ENCODE measurements around the gene ZNF136. TPM values are rescaled to one million over a fixed set of nuclear protein-coding genes. Genes with fewer than 3 reads are reported as not detected.

The ZNF136 gene
- total and polyA plus RNA-seq, 2 of the 13 experiments (the other 11 are each of a cell fraction or from before 2014, with no cell fraction given) = 2.5 to 10.2 TPM

DNA sequence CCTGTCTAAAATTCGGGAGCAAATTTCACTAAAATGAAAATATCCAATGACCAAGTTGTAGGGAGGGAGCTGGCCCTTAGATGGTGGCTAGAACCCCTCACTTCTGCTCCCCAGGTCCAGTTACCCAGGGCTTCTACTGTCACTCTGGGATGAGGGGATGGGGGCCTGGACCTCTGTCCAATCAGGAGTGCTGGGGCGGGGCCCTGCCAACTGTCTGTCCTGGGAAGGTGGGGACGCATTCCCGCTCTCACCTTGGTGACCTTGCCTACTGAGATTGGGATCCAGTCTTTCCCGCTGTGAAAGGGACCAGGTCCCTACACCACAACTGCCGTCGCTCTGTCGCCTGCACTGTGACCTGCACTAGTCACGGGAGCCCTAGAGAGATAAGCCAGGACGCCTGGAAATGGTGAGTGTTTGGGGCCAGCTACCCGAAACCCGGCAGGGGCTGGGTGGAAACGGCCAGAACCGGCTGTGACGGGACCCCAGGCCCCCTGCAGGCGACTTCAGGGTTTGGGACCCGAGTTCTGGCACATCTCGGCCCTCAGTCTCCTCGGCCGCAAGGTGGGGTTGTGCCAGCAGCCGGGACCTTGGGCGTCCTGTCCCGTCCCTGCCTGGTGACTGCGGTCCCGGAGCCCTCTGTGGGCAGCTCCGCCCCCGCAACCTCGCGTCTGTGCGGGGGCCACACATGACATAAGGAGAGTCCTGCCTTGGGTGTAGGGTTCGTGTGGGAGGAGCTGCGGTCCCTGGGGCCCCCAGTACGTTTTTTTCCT lies 45.5 kb upstream of the ZNF136 start (continued):
- TF ChIP-seq, protein P1, sequence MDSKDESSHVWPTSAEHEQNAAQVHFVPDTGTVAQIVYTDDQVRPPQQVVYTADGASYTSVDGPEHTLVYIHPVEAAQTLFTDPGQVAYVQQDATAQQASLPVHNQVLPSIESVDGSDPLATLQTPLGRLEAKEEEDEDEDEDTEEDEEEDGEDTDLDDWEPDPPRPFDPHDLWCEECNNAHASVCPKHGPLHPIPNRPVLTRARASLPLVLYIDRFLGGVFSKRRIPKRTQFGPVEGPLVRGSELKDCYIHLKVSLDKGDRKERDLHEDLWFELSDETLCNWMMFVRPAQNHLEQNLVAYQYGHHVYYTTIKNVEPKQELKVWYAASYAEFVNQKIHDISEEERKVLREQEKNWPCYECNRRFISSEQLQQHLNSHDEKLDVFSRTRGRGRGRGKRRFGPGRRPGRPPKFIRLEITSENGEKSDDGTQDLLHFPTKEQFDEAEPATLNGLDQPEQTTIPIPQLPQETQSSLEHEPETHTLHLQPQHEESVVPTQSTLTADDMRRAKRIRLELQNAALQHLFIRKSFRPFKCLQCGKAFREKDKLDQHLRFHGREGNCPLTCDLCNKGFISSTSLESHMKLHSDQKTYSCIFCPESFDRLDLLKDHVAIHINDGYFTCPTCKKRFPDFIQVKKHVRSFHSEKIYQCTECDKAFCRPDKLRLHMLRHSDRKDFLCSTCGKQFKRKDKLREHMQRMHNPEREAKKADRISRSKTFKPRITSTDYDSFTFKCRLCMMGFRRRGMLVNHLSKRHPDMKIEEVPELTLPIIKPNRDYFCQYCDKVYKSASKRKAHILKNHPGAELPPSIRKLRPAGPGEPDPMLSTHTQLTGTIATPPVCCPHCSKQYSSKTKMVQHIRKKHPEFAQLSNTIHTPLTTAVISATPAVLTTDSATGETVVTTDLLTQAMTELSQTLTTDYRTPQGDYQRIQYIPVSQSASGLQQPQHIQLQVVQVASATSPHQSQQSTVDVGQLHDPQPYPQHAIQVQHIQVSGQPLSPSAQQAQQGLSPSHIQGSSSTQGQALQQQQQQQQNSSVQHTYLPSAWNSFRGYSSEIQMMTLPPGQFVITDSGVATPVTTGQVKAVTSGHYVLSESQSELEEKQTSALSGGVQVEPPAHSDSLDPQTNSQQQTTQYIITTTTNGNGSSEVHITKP (CRISPR knock-in tag; IDR thresholded peaks at IDR 0.05; ENCODE audit: low read depth) = no peak
- TF ChIP-seq ARNTL (CRISPR knock-in tag; IDR thresholded peaks at IDR 0.05) = no peak
- TF ChIP-seq ZBTB7A (CRISPR knock-in tag; IDR thresholded peaks at IDR 0.05) = no peak
- TF ChIP-seq, protein P2, sequence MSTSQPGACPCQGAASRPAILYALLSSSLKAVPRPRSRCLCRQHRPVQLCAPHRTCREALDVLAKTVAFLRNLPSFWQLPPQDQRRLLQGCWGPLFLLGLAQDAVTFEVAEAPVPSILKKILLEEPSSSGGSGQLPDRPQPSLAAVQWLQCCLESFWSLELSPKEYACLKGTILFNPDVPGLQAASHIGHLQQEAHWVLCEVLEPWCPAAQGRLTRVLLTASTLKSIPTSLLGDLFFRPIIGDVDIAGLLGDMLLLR (CRISPR knock-in tag; IDR thresholded peaks at IDR 0.05) = no peak
- TF ChIP-seq, protein P3, sequence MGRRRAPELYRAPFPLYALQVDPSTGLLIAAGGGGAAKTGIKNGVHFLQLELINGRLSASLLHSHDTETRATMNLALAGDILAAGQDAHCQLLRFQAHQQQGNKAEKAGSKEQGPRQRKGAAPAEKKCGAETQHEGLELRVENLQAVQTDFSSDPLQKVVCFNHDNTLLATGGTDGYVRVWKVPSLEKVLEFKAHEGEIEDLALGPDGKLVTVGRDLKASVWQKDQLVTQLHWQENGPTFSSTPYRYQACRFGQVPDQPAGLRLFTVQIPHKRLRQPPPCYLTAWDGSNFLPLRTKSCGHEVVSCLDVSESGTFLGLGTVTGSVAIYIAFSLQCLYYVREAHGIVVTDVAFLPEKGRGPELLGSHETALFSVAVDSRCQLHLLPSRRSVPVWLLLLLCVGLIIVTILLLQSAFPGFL (CRISPR knock-in tag; IDR thresholded peaks at IDR 0.05) = no peak
- TF ChIP-seq, protein P4, sequence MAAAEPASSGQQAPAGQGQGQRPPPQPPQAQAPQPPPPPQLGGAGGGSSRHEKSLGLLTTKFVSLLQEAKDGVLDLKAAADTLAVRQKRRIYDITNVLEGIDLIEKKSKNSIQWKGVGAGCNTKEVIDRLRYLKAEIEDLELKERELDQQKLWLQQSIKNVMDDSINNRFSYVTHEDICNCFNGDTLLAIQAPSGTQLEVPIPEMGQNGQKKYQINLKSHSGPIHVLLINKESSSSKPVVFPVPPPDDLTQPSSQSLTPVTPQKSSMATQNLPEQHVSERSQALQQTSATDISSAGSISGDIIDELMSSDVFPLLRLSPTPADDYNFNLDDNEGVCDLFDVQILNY (CRISPR knock-in tag; conservative IDR thresholded peaks at IDR 0.05) = no peak
- TF ChIP-seq NFYB (CRISPR knock-in tag; IDR thresholded peaks at IDR 0.05) = peak; percentile 46; the same call in 1 of the 2 replicates
- TF ChIP-seq KLF16 (CRISPR knock-in tag; IDR thresholded peaks at IDR 0.05) = no peak
- TF ChIP-seq HOXA7 (CRISPR knock-in tag; IDR thresholded peaks at IDR 0.05) = no peak
- TF ChIP-seq NR2F6 (IDR thresholded peaks at IDR 0.05) = peak; percentile 14; the same call in 1 of the 2 replicates
- TF ChIP-seq NR2F6 (CRISPR knock-in tag; IDR thresholded peaks at IDR 0.05) = no peak
- TF ChIP-seq SOX13 (IDR thresholded peaks at IDR 0.05) = no peak
- no peak for TF ChIP-seq SOX13 (CRISPR knock-in tag; conservative IDR thresholded peaks at IDR 0.05 in 1 of 2, IDR thresholded peaks at IDR 0.05 in 1 of 2)
- no peak for TF ChIP-seq ZBTB21 (CRISPR knock-in tag; IDR thresholded peaks at IDR 0.05)
- TF ChIP-seq, protein P5, sequence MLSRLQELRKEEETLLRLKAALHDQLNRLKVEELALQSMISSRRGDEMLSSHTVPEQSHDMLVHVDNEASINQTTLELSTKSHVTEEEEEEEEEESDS (CRISPR knock-in tag; IDR thresholded peaks at IDR 0.05; ENCODE audit: borderline replicate concordance) = no peak
- no peak for TF ChIP-seq GABPA (IDR thresholded peaks at IDR 0.05; ENCODE audit: low read depth, low read length)
- no peak for TF ChIP-seq GABPA (CRISPR knock-in tag; IDR thresholded peaks at IDR 0.05; ENCODE audit: low read depth)
- TF ChIP-seq ZNF44 (CRISPR knock-in tag; IDR thresholded peaks at IDR 0.05) = no peak
- no peak for TF ChIP-seq JARID2 (CRISPR knock-in tag; IDR thresholded peaks at IDR 0.05; ENCODE audit: insufficient replicate concordance)
- TF ChIP-seq, protein P6, sequence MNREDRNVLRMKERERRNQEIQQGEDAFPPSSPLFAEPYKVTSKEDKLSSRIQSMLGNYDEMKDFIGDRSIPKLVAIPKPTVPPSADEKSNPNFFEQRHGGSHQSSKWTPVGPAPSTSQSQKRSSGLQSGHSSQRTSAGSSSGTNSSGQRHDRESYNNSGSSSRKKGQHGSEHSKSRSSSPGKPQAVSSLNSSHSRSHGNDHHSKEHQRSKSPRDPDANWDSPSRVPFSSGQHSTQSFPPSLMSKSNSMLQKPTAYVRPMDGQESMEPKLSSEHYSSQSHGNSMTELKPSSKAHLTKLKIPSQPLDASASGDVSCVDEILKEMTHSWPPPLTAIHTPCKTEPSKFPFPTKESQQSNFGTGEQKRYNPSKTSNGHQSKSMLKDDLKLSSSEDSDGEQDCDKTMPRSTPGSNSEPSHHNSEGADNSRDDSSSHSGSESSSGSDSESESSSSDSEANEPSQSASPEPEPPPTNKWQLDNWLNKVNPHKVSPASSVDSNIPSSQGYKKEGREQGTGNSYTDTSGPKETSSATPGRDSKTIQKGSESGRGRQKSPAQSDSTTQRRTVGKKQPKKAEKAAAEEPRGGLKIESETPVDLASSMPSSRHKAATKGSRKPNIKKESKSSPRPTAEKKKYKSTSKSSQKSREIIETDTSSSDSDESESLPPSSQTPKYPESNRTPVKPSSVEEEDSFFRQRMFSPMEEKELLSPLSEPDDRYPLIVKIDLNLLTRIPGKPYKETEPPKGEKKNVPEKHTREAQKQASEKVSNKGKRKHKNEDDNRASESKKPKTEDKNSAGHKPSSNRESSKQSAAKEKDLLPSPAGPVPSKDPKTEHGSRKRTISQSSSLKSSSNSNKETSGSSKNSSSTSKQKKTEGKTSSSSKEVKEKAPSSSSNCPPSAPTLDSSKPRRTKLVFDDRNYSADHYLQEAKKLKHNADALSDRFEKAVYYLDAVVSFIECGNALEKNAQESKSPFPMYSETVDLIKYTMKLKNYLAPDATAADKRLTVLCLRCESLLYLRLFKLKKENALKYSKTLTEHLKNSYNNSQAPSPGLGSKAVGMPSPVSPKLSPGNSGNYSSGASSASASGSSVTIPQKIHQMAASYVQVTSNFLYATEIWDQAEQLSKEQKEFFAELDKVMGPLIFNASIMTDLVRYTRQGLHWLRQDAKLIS (CRISPR knock-in tag; IDR thresholded peaks at IDR 0.05) = no peak

Measured in HepG2 (cell line).